Type B pancreatic cell (in vitro differentiated cells): Measurements from ENCODE around the gene KBTBD4. TPM values are rescaled to one million over a fixed set of nuclear protein-coding genes. Genes with fewer than 3 reads are reported as not detected.

Source experiments
- DNase-seq: peaks from one replicate; pipeline ENCODE4 v3.0.0; 2021; ENCODE audit warnings: mixed read lengths; ENCODE audit not compliant: unreplicated experiment; ENCODE audit errors: extremely low spot score
- H3K27ac Mint-ChIP-seq: 2 replicates; pipeline ENCODE4 v1.8.0; 2021; ENCODE audit warnings: mild to moderate bottlenecking, mixed read lengths
- H3K27me3 Mint-ChIP-seq: 2 replicates; pipeline ENCODE4 v1.8.0; 2021; ENCODE audit warnings: mixed read lengths
- H3K36me3 Mint-ChIP-seq: 2 replicates; pipeline ENCODE4 v1.8.0; 2021; ENCODE audit warnings: mixed read lengths
- H3K4me1 Mint-ChIP-seq: one replicate; pipeline ENCODE4 v1.8.0; 2021; ENCODE audit warnings: mixed read lengths; ENCODE audit not compliant: unreplicated experiment
- H3K4me3 Mint-ChIP-seq: 2 replicates; pipeline ENCODE4 v1.8.0; 2021; ENCODE audit warnings: mild to moderate bottlenecking, mixed read lengths
- H3K9me3 Mint-ChIP-seq: 2 replicates; pipeline ENCODE4 v1.8.0; 2021; ENCODE audit warnings: mixed read lengths
- CTCF ChIP-seq: fragments of 200-600 bp; sonication (generic); conservative IDR thresholded peaks from 2 replicates; pipeline ENCODE4 v1.5.0; 2021; ENCODE audit warnings: antibody characterized with exemption, mild to moderate bottlenecking
- total RNA-seq: library from RNA; stranded (reverse); gene quantifications from 2 replicates; pipeline ENCODE4 v1.2.1, GENCODE V29; 2021; ENCODE audit warnings: low replicate concordance

KBTBD4 gene
- total RNA-seq, 1 donor from 2014 or later, result 18.0 TPM

- Mint-ChIP-seq H3K4me1 (no peaks in the 10 kb centered on the region), H3K4me3 (no peak overlapping the region), H3K27ac (no peak overlapping the region), H3K27me3 (no peaks in the 10 kb centered on the region), H3K9me3 (no peaks in the 10 kb centered on the region), H3K36me3 (peaks cover 4% of the 10 kb centered on the region)
- peak; percentile 78 for TF ChIP-seq CTCF
- no peak for DNase-seq
Measured at GRCh38 chr11:47616726-47617416, 38.1 kb upstream of the KBTBD4 start.

GRCh38 chr11:47615249-47615648 is 36.5 kb upstream of the KBTBD4 start:
- Mint-ChIP-seq H3K36me3 (peaks cover 4% of the 10 kb centered on the region), H3K27me3 (no peaks in the 10 kb centered on the region), H3K27ac (no peak overlapping the region), H3K9me3 (no peaks in the 10 kb centered on the region), H3K4me1 (peaks cover 7% of the 10 kb centered on the region), H3K4me3 (no peak overlapping the region)
- DNase-seq, result no peak
- no peak for TF ChIP-seq CTCF

GRCh38 chr11:47611348-47611794 is 32.6 kb upstream of the KBTBD4 start:
- no peaks in the 10 kb centered on the region for H3K36me3 Mint-ChIP-seq
- no peaks in the 10 kb centered on the region for H3K27me3 Mint-ChIP-seq
- TF ChIP-seq CTCF, result no peak
- DNase-seq, result no peak
- H3K9me3 Mint-ChIP-seq, result no peaks in the 10 kb centered on the region
- H3K27ac Mint-ChIP-seq, result no peak overlapping the region
- no peak overlapping the region for H3K4me3 Mint-ChIP-seq
- peaks cover 19% of the 10 kb centered on the region for H3K4me1 Mint-ChIP-seq

GRCh38 chr11:47609675-47610074 is 30.9 kb upstream of the KBTBD4 start:
- no peaks in the 10 kb centered on the region for H3K9me3 Mint-ChIP-seq
- no peak for TF ChIP-seq CTCF
- H3K36me3 Mint-ChIP-seq, result no peaks in the 10 kb centered on the region
- no peak overlapping the region for H3K27ac Mint-ChIP-seq
- DNase-seq, result no peak
- peaks cover 23% of the 10 kb centered on the region for H3K4me1 Mint-ChIP-seq
- H3K27me3 Mint-ChIP-seq, result no peaks in the 10 kb centered on the region
- no peak overlapping the region for H3K4me3 Mint-ChIP-seq

- H3K27me3 Mint-ChIP-seq, result no peaks in the 10 kb centered on the region
- no peaks in the 10 kb centered on the region for H3K9me3 Mint-ChIP-seq
- TF ChIP-seq CTCF, result no peak
- no peak overlapping the region for H3K27ac Mint-ChIP-seq
- H3K4me1 Mint-ChIP-seq, result peaks cover 23% of the 10 kb centered on the region
- H3K36me3 Mint-ChIP-seq, result no peaks in the 10 kb centered on the region
- DNase-seq, result no peak
- no peak overlapping the region for H3K4me3 Mint-ChIP-seq
Measured at GRCh38 chr11:47607380-47607779, 28.6 kb upstream of the KBTBD4 start.
